ENCODE data around the gene SEC16B.

SEC16B gene

DNA sequence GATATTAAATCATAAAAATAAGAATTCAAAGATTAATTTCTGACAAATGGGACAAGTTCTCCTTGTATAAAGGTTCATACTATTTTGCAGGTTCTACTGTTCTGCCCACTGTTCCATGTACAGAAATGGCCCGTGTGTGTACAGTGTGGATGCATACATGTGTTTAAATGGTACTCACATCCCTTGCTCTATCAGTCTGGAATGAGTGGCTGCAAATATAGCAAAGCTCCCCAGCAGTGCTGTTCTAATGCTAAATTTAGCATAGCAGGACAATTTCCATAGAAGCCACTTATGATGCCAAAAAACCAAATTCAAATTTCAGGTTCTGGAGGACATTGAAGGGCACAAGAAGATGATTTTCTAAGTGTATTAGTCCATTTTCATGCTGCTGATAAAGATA, 9.4 kb upstream of the SEC16B start:
- no peak for DNase-seq (ENCODE audit: low read depth in 3 of 3)

DNA sequence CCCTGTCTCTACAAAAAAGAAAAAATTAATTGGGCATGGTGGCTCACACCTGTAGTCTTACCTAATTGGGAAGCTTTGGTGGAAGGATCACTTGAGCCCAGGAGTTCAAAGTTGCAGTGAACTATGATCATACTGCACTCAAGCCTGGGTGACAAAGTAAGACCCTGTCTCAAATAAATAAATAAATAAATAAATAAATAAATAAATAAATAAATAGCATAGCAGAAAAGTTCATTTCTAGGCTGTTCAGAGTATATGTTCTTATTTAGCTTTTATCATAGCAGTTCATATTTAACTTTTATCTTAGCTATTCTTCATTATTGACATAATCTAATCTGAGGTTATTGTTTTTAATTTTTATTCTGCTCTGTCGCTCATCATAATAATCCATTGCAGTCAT, 8.7 kb upstream of the SEC16B start:
- DNase-seq (ENCODE audit: low read depth in 3 of 3) = no peak

GRCh38 chr1:177977141-177977540, 7.3 kb upstream of the SEC16B start:
- DNase-seq (ENCODE audit: low read depth in 3 of 3) = no peak

DNA sequence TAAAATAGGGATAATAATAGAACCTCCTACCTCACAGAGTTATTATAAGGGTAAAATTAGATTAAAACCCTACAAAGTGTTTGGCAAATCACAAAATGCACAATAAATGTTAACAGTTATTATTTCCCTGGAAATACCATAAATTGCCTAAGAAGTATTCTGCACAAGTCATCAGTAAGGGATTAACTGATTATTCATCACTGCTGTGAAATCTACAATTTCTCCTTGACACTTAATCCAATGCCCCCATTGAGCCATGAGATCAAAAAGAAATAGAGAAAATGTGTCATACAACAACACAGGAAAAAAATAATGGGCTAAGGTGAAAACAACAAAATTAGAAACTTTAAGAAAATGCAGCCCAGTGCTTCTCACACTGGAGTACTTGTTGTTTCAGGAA, 6.7 kb upstream of the SEC16B start:
- no peak for DNase-seq (ENCODE audit: low read depth in 3 of 3)

DNA sequence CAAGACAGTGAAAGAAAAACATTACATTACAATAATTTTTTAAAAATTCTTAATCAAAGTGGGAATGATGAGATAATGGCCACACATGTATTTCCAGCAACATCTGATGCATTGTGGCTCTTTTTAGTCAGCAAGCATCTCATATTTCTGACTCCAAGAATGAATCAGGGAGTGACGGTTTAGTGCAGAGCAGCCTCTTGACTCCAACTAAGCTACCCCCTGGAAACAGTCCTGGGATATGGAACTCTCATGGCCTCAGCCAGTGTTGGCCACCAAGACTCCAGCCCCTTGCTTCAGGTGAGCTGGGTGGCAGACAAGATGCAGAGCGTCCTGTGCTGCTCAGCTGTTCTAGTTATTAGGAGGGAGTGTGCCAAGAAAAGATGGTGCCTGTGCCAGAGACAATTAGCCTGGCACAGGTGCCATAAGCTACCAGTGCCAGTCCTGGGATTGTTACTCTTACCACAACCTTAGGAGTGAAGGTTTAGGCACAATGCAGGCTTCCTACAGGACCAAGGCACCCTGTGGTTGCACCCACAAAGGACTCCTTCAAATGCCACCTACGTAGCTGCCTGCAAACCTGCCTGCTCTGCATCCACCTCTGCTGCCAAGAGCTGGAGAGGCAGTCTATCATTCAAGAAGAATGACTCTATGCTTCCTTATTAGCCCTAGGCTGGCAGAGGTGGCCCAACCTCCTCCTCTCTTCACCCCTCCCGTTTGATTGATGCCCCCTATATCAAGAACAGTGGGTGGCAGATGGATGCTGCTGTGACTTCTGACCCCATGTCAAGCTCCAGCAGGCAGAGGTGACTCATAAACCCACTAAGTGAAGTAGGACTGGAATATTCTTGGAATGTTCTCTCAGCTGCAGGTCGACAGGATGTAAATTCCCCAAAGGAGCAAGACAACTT, 6.0 kb upstream of the SEC16B start:
- no peak for DNase-seq (ENCODE audit: low read depth in 3 of 3)

DNA sequence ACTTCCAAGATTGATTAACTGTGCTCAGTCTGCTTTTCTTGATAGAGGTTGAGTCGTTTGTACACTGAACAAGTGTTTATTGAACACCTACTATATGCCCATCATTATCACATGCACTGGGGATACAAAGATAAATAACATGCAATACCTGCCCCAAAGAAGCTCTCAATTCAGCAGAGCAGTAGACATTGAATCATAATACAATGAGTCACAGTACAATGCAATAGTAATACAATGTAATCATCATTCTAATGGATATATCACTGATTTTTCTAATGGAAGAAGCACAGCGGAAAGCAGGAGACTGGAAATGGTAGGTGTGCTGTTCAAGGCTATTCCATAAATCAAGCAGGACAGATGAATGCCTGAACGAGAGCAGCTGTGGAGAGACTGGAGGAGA, 3.7 kb upstream of the SEC16B start:
- DNase-seq (ENCODE audit: low read depth in 3 of 3) = no peak

GRCh38 chr1:177969109-177969508, 749 bp downstream of the SEC16B start:
- no peak for DNase-seq (ENCODE audit: low read depth in 3 of 3)

DNA sequence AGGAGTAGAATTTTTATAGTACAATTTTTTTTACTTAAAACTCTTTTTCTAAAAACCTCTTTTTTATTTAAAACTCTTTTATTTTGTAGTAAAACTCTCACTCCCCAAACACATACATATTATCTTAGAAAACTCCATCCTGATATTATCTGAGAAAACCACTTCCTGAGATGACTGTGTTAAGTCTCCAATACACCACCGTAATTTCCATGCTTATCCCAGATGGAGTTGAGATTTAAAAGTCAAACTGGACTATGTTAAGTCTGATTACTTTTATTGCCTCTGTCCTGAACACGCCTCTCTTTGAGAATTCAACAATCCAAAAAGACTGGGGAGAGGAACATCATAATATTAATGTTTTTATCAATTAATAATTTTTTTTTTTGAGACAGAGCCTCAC, 3.7 kb downstream of the SEC16B start:
- DNase-seq (ENCODE audit: low read depth in 3 of 3) = no peak

- DNase-seq (ENCODE audit: low read depth in 3 of 3) = no peak
Observed at GRCh38 chr1:177965293-177965692, 4.6 kb downstream of the SEC16B start.

DNA sequence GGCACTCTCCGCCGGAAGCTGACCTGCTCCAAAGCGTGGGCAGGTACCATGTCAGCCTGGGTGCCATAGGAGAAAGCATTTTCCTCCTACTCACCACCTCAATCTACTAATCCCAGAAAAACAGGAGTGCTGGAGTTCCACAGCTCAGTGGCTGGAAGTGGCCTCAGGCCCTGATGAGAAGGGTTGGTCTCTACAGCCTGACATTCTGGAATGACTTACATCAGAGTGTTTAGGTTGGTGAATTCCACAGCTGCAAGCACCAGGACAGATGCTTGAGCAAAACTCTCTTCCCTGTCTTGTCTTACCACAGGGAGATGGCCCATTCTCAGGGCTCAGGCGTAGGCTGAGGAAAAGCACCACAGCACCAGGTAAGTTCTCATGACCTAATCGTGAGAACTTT, 5.5 kb downstream of the SEC16B start:
- DNase-seq (ENCODE audit: low read depth in 3 of 3) = no peak

GRCh38 chr1:177960939-177961622, 8.8 kb downstream of the SEC16B start:
- no peak for DNase-seq (ENCODE audit: low read depth in 3 of 3)

GRCh38 chr1:177959811-177960515, 9.9 kb downstream of the SEC16B start:
- DNase-seq (ENCODE audit: low read depth in 3 of 3) = no peak

- no peak for DNase-seq (ENCODE audit: low read depth in 3 of 3)
Observed at GRCh38 chr1:177958092-177958491, 11.8 kb downstream of the SEC16B start.

GRCh38 chr1:177954076-177954475, 15.8 kb downstream of the SEC16B start:
- DNase-seq (ENCODE audit: low read depth in 3 of 3) = no peak

- no peak for DNase-seq (ENCODE audit: low read depth in 3 of 3)
Observed at GRCh38 chr1:177953549-177953948, 16.3 kb downstream of the SEC16B start.

DNA sequence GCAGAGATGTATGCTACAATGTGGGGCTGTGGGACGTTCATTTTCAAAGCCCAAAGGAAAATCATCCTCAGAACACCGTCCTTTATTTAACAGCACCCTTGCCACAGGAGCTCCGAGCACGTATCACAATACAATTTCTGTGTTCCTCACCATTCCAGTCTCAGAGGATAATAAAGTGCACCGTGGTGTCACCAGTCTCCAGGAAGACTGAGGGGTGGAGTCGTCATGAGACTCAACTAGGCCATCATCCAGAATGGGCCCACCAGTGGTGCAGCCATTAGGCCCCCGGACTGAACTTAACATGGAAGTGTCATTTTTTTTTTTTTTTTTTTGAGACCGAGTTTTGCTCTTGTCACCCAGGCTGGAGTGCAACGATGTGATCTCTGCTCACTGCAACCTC, 17.2 kb downstream of the SEC16B start:
- no peak for DNase-seq (ENCODE audit: low read depth in 3 of 3)

DNA sequence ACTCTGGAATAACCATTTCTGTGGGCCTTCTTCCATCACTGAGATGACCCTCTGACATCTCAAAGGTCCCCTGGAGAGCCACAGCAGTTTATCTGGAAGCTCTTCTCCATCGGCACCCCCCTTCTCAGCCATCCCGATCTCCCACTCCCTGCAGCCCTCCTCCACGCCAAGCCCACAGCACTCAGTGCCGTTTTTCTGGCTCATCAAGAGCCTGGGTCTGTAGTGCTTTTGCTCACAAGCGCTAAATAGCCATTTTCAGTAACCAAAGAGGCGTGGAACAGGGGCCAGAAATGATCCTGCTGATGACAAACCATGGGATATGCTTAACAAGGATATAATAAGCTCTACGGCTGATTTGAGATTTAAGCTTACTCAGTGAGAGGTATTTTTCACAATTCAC, 17.6 kb downstream of the SEC16B start:
- DNase-seq (ENCODE audit: low read depth in 3 of 3) = no peak

DNA sequence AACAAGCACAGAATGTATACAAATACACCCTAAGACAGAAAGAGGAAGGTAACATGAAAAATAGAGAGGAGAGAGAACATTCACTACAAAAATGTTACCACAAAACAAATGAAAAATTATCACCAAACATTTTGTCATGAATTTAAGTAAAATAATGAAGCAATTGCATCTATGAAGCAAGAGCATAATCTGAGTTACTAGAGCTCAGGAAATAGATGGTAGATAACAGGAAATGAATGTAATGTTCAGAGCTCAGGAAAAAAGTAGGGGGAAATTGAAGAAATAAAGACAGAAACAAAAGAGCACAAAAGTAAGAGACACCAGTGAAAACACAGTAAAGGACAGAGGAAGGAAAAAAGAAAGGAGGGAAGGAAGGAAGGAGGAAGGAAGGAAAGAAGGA, 19.4 kb downstream of the SEC16B start:
- DNase-seq (ENCODE audit: low read depth in 3 of 3) = no peak

DNA sequence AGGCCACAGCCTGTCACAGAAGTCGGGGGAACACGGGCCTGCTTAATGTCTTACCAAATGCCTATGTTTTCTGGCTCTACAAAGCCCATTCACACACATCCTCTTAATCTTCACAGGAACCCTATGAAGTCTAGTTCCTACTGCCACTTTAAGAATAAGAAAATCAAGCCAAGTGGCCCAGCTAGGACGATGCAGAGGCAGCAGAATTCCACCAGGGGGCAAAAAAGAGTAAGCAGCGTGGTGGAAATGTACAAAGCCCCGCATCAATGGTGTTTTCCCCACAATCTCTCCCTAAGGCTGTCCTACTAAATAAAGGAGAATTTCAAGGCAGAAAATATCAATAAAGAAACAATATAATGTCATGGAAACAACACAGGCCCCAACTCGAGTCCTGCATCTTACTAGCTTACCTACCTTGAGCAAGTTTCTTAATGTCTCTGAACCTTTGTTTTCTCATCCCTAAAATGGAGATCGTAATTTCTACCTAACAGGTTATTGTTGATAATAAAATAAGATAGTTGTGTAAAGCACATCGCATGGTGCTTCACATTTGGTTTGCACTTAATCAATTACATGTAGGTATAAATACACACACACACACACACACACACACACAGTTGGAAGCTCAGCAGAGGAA, 21.4 kb downstream of the SEC16B start:
- no peak for DNase-seq (ENCODE audit: low read depth in 3 of 3)

GRCh38 chr1:177947623-177948022, 22.2 kb downstream of the SEC16B start:
- DNase-seq (ENCODE audit: low read depth in 3 of 3) = no peak

DNA sequence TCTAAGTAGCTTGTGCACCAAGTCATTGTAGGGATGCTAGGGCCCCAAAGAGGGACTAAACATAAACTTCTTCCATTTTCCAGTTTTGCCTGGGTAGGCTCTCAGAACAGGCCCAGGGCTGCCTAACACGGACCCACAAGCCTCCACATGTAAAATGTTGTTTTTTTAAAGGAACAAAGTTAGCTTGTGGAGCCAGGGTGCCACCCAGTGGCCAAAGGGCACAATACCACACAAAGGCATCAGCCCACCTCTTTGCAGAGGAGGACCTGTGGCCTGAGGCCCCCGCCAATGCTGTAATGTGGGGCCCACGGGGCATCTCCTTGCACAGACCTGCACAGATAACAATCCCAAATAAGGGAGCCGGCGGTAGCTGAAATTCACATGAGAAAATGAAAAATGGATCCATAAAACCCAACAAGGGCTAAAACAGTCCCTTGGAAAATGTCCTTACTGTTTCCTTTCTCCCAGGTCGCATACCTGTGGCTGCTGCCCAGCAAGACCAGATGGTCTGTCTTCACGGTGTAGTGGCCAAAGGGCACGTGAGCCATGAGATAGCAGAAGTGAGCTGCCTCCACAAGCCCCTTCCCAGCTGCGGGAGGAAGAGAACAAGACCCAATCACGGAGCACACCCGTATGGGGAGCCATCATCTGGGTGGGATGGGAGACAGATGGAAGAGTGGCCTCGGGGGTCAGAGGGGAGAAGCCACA, 23.8 kb downstream of the SEC16B start:
- DNase-seq (ENCODE audit: low read depth in 3 of 3) = no peak

Data from stimulated activated CD4-positive, alpha-beta T cell treated with anti-CD3 and anti-CD28 coated beads, TNF-alpha, amount 100 ng/mL, for 4 hours (primary cell).